ENCODE results near the gene MPZ.

MPZ gene

GRCh38 chr1:161267321-161267720 lies 42.4 kb downstream of the MPZ start:
- 0 out of 3 replicates have a peak, but pooled peaks have one; percentile 19 for ATAC-seq
- TF ChIP-seq TOX (CRISPR knock-in tag; IDR thresholded peaks at IDR 0.05; ENCODE audit: borderline replicate concordance) (no peak), RARB (CRISPR knock-in tag; IDR thresholded peaks at IDR 0.05) (no peak), ZFP3 (CRISPR knock-in tag; IDR thresholded peaks at IDR 0.05) (no peak), ESRRG (CRISPR knock-in tag; IDR thresholded peaks at IDR 0.05) (no peak), PPARA (CRISPR knock-in tag; IDR thresholded peaks at IDR 0.05; ENCODE audit: borderline replicate concordance) (no peak), TSHZ2 (CRISPR knock-in tag; IDR thresholded peaks at IDR 0.05) (no peak), SNAI2 (CRISPR knock-in tag; IDR thresholded peaks at IDR 0.05) (no peak), BACH2 (CRISPR knock-in tag; IDR thresholded peaks at IDR 0.05; ENCODE audit: borderline replicate concordance) (no peak), OSR1 (CRISPR knock-in tag; IDR thresholded peaks at IDR 0.05) (no peak), ISL1 (CRISPR knock-in tag; IDR thresholded peaks at IDR 0.05) (no peak), CSDC2 (CRISPR knock-in tag; IDR thresholded peaks at IDR 0.05) (no peak), CREB5 (CRISPR knock-in tag; IDR thresholded peaks at IDR 0.05; ENCODE audit: low read depth) (no peak), ZNF565 (CRISPR knock-in tag; conservative IDR thresholded peaks at IDR 0.05; ENCODE audit: low read depth) (no peak), PATZ1 (CRISPR knock-in tag; IDR thresholded peaks at IDR 0.05; ENCODE audit: borderline replicate concordance) (no peak)
- TF ChIP-seq, protein P1, sequence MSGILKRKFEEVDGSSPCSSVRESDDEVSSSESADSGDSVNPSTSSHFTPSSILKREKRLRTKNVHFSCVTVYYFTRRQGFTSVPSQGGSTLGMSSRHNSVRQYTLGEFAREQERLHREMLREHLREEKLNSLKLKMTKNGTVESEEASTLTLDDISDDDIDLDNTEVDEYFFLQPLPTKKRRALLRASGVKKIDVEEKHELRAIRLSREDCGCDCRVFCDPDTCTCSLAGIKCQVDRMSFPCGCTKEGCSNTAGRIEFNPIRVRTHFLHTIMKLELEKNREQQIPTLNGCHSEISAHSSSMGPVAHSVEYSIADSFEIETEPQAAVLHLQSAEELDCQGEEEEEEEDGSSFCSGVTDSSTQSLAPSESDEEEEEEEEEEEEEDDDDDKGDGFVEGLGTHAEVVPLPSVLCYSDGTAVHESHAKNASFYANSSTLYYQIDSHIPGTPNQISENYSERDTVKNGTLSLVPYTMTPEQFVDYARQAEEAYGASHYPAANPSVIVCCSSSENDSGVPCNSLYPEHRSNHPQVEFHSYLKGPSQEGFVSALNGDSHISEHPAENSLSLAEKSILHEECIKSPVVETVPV (CRISPR knock-in tag; IDR thresholded peaks at IDR 0.05) = no peak

DNA sequence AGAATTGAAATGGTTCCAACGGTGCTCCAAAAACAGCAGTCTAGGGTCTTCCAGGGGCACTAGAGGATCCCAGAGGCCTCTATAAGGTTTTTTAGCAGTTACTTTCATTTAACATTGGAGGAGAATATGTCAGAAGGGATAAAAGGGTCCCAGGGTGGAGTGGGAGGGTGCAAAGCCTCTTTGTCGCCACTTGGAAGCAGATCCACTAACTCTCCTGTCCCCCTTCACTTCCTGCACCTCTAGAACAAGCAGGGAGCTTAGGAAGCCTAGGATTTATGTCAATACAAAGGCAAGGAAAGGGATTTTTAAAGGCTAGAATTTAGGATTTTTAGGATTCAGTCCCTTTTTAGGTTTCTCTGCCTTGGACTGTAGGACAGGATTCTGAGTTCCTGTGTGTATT lies 42.9 kb downstream of the MPZ start:
- TF ChIP-seq TOX (CRISPR knock-in tag; IDR thresholded peaks at IDR 0.05; ENCODE audit: borderline replicate concordance) = no peak

GRCh38 chr1:161266202-161266601 lies 43.6 kb downstream of the MPZ start:
- no peak for TF ChIP-seq RARB (CRISPR knock-in tag; IDR thresholded peaks at IDR 0.05)
- TF ChIP-seq BACH2 (CRISPR knock-in tag; IDR thresholded peaks at IDR 0.05; ENCODE audit: borderline replicate concordance) = no peak
- no peak for TF ChIP-seq ZNF8 (CRISPR knock-in tag; IDR thresholded peaks at IDR 0.05)
- no peak for TF ChIP-seq PPARA (CRISPR knock-in tag; IDR thresholded peaks at IDR 0.05; ENCODE audit: borderline replicate concordance)
- TF ChIP-seq ESRRG (CRISPR knock-in tag; IDR thresholded peaks at IDR 0.05) = no peak
- TF ChIP-seq ARNTL (CRISPR knock-in tag; IDR thresholded peaks at IDR 0.05; ENCODE audit: borderline replicate concordance, low read depth) = no peak
- no peak for TF ChIP-seq ISL1 (CRISPR knock-in tag; IDR thresholded peaks at IDR 0.05)
- TF ChIP-seq CREB5 (CRISPR knock-in tag; IDR thresholded peaks at IDR 0.05; ENCODE audit: low read depth) = no peak
- TF ChIP-seq ZFP3 (CRISPR knock-in tag; IDR thresholded peaks at IDR 0.05) = no peak
- no peak for TF ChIP-seq ZNF70 (CRISPR knock-in tag; IDR thresholded peaks at IDR 0.05)
- TF ChIP-seq ZFP30 (CRISPR knock-in tag; IDR thresholded peaks at IDR 0.05) = no peak
- TF ChIP-seq PATZ1 (CRISPR knock-in tag; IDR thresholded peaks at IDR 0.05; ENCODE audit: borderline replicate concordance) = no peak
- TF ChIP-seq TCF4 (CRISPR knock-in tag; IDR thresholded peaks at IDR 0.05; ENCODE audit: borderline replicate concordance) = no peak
- no peak for TF ChIP-seq TOX (CRISPR knock-in tag; IDR thresholded peaks at IDR 0.05; ENCODE audit: borderline replicate concordance)

More for the DNA sequence above, 42.9 kb downstream of the MPZ start:
- ATAC-seq = no peak; the same call in 2 of the 3 replicates

More at GRCh38 chr1:161266202-161266601, 43.6 kb downstream of the MPZ start:
- ATAC-seq = peak; percentile 83

Measured in SK-N-SH treated with all-trans-retinoic acid at 6 μM for 48 hours (cell line).